HG03378 (cell line): ENCODE measurements around the gene FAM168A.
"Not testable (repeated sequence)": the region's sequence is repeated elsewhere in the genome, so short reads cannot be mapped to it uniquely, and the experiment has no call there.

Experiments
- ATAC-seq: cut with Tn5 transposase; IDR thresholded peaks from one replicate; pipeline ENCODE4 v1.9.1; 2021; ENCODE audit warnings: mild to moderate bottlenecking, moderate library complexity; ENCODE audit not compliant: unreplicated experiment

The FAM168A gene

GRCh38 chr11:73436859-73437258, 161.1 kb downstream of the FAM168A start:
- ATAC-seq: not testable (repeated sequence)

- ATAC-seq: no peak
Measured at GRCh38 chr11:73431396-73431795, 166.5 kb downstream of the FAM168A start.

GRCh38 chr11:73430326-73430725, 167.6 kb downstream of the FAM168A start:
- no peak for ATAC-seq

- no peak for ATAC-seq
Measured at GRCh38 chr11:73429121-73429750, 168.7 kb downstream of the FAM168A start.

GRCh38 chr11:73428699-73429098, 169.2 kb downstream of the FAM168A start:
- no peak for ATAC-seq

- ATAC-seq: no peak
Measured at GRCh38 chr11:73428227-73428626, 169.7 kb downstream of the FAM168A start.

- no peak for ATAC-seq
Measured at GRCh38 chr11:73426219-73426850, 171.6 kb downstream of the FAM168A start.

GRCh38 chr11:73425108-73425507, 172.8 kb downstream of the FAM168A start:
- ATAC-seq: no peak

- ATAC-seq: no peak
Measured at GRCh38 chr11:73423506-73423905, 174.4 kb downstream of the FAM168A start.

- no peak for ATAC-seq
Measured at GRCh38 chr11:73422886-73423285, 175.0 kb downstream of the FAM168A start.

- ATAC-seq: no peak
Measured at GRCh38 chr11:73420136-73420535, 177.8 kb downstream of the FAM168A start.

- no peak for ATAC-seq
Measured at GRCh38 chr11:73416786-73417185, 181.1 kb downstream of the FAM168A start.

GRCh38 chr11:73415854-73416615, 181.9 kb downstream of the FAM168A start:
- no peak for ATAC-seq

- ATAC-seq: no peak
Measured at GRCh38 chr11:73414977-73415651, 182.8 kb downstream of the FAM168A start.

- ATAC-seq: no peak
Measured at GRCh38 chr11:73413256-73413655, 184.7 kb downstream of the FAM168A start.

GRCh38 chr11:73412308-73412707, 185.6 kb downstream of the FAM168A start:
- ATAC-seq: no peak

- no peak for ATAC-seq
Measured at GRCh38 chr11:73411031-73411430, 186.9 kb downstream of the FAM168A start.

- no peak for ATAC-seq
Measured at GRCh38 chr11:73410627-73411026, 187.3 kb downstream of the FAM168A start.

- no peak for ATAC-seq
Measured at GRCh38 chr11:73409431-73409830, 188.5 kb downstream of the FAM168A start.

GRCh38 chr11:73406619-73407018, 191.3 kb downstream of the FAM168A start:
- no peak for ATAC-seq

- ATAC-seq: no peak
Measured at GRCh38 chr11:73406131-73406530, 191.8 kb downstream of the FAM168A start.

- ATAC-seq: no peak
Measured at GRCh38 chr11:73405146-73405510, 192.8 kb downstream of the FAM168A start.
